HG03175 (cell line): ENCODE data around the gene DYNLT4.

Experiments
- ATAC-seq: cut with Tn5 transposase; IDR thresholded peaks from one replicate; pipeline ENCODE4 v1.9.1; 2021; ENCODE audit warnings: mild to moderate bottlenecking, moderate library complexity; ENCODE audit not compliant: unreplicated experiment

The DYNLT4 gene

GRCh38 chr1:44790968-44791801 lies 16.0 kb downstream of the DYNLT4 start:
- no peak for ATAC-seq

GRCh38 chr1:44788120-44788860 lies 18.9 kb downstream of the DYNLT4 start, which contains the start of gene BEST4:
BEST4 (minus strand) TSS chr1:44788170; CDS start chr1:44787705, 465 bp downstream.
- ATAC-seq, result no peak

GRCh38 chr1:44787506-44787905 lies 19.6 kb downstream of the DYNLT4 start:
- no peak for ATAC-seq

- ATAC-seq, result no peak
Measured at GRCh38 chr1:44786841-44787426, 20.2 kb downstream of the DYNLT4 start.

GRCh38 chr1:44786138-44786840 lies 20.9 kb downstream of the DYNLT4 start:
- ATAC-seq, result peak; percentile 57

- ATAC-seq, result peak; percentile 5
Measured at GRCh38 chr1:44785501-44786137, 21.5 kb downstream of the DYNLT4 start.

- no peak for ATAC-seq
Measured at GRCh38 chr1:44785029-44785380, 22.1 kb downstream of the DYNLT4 start.

GRCh38 chr1:44784094-44785028 lies 22.8 kb downstream of the DYNLT4 start:
- no peak for ATAC-seq

- ATAC-seq, result no peak
Measured at GRCh38 chr1:44783697-44784093, 23.5 kb downstream of the DYNLT4 start.

GRCh38 chr1:44780583-44781121 lies 26.5 kb downstream of the DYNLT4 start:
- ATAC-seq, result no peak

- ATAC-seq, result no peak
Measured at GRCh38 chr1:44778705-44779576, 28.2 kb downstream of the DYNLT4 start.

- no peak for ATAC-seq
Measured at GRCh38 chr1:44777969-44778635, 29.0 kb downstream of the DYNLT4 start.

- no peak for ATAC-seq
Measured at GRCh38 chr1:44777547-44777946, 29.6 kb downstream of the DYNLT4 start.

- ATAC-seq, result no peak
Measured at GRCh38 chr1:44776730-44777068, 30.5 kb downstream of the DYNLT4 start.

GRCh38 chr1:44775930-44776729 lies 31.0 kb downstream of the DYNLT4 start:
- ATAC-seq, result peak; percentile 21

- peak; percentile 76 for ATAC-seq
Measured at GRCh38 chr1:44775078-44775929, 31.8 kb downstream of the DYNLT4 start, which contains the start of gene RPS8. RPS8 (plus strand) TSS chr1:44775540; CDS start chr1:44775597, 57 bp downstream.
